ENCODE measurements around the gene FGF4.

GRCh38 chr11:69734841-69735240, 40.3 kb downstream of the FGF4 start:
- TF ChIP-seq CTCF (IDR thresholded peaks at IDR 0.05) (no peak), POLR2A (IDR thresholded peaks at IDR 0.05) (no peak)

Measured in heart left ventricle (tissue), 13 donors.